ENCODE measurements around the gene CALHM3. TPM values are rescaled to one million over a fixed set of nuclear protein-coding genes. Genes with fewer than 3 reads are reported as not detected.

CALHM3 gene
- polyA plus RNA-seq, 1 of the 3 experiments (the other 2 are of a cell fraction) = not detected

DNA sequence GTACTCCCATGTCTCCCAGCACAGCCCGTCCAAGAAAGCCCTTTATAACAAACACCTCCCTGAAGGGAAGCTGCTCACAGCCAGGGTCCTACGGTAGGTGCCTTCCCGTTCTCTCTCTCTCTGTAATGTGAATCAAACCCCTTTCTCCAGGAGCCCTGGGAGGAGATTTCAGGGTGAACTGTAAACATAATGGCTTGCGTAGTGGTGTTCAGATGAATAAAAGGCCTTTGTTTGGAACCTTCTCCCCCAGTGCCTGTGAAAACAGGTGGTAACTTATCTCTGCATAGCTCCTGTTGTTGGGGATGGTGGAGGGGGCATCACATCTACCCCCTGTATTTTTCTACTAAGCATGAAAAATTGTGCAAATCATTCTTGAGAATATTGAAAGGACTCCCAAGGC, 39.3 kb downstream of the CALHM3 start:
- no peak overlapping the region for H3K27ac ChIP-seq (ENCODE audit: low read depth in 2 of 2, low read length in 1 of 2)
- H2AFZ ChIP-seq (ENCODE audit: low read depth) = no peak overlapping the region
- no peaks in the 10 kb centered on the region for H3K9me3 ChIP-seq
- ChIA-PET CTCF (no interaction called here), POLR2A (no interaction called here)
- WGBS (ENCODE audit: low lambda C conversion rate) = 97% methylated on average over 4 of the region's 4 CpGs
- H3K9ac ChIP-seq = no peak overlapping the region
- H3K9me2 ChIP-seq = no peaks in the 10 kb centered on the region
- peaks cover 47 to 85% of the 10 kb centered on the region in 2 experiments for H3K36me3 ChIP-seq (replicated peaks in 1 of 2; ENCODE audit: control insufficient read depth in 1 of 2, insufficient read depth in 2 of 2, low read length in 1 of 2)
- no peaks in the 10 kb centered on the region for H3K27me3 ChIP-seq (ENCODE audit: insufficient read depth)
- H3K79me2 ChIP-seq (ENCODE audit: insufficient read depth) = no peaks in the 10 kb centered on the region
- H3F3A ChIP-seq (replicated peaks; ENCODE audit: insufficient read depth) = no peaks in the 10 kb centered on the region
- no peaks in the 10 kb centered on the region for H3K4me1 ChIP-seq (ENCODE audit: control insufficient read depth in 1 of 2, insufficient read depth in 2 of 2, low read depth in 1 of 2, low read length in 1 of 2)
- no peak for DNase-seq
- no peak overlapping the region for H3K4me3 ChIP-seq (ENCODE audit: low read depth in 2 of 2, low read length in 1 of 2)
- TF ChIP-seq, protein P1, sequence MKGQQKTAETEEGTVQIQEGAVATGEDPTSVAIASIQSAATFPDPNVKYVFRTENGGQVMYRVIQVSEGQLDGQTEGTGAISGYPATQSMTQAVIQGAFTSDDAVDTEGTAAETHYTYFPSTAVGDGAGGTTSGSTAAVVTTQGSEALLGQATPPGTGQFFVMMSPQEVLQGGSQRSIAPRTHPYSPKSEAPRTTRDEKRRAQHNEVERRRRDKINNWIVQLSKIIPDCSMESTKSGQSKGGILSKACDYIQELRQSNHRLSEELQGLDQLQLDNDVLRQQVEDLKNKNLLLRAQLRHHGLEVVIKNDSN (IDR thresholded peaks at IDR 0.05; ENCODE audit: borderline replicate concordance, low read depth) = no peak
- TF ChIP-seq GABPA (IDR thresholded peaks at IDR 0.05; ENCODE audit: low read depth) (no peak), RFX5 (IDR thresholded peaks at IDR 0.05; ENCODE audit: low read length) (no peak), GATA2 (CRISPR knock-in tag; IDR thresholded peaks at IDR 0.05) (no peak), TCF12 (IDR thresholded peaks at IDR 0.05) (no peak), MEF2A (IDR thresholded peaks at IDR 0.05; ENCODE audit: borderline replicate concordance, low read depth) (no peak), RAD21 (IDR thresholded peaks at IDR 0.05; ENCODE audit: low read length) (no peak)
- TF ChIP-seq, protein P2, sequence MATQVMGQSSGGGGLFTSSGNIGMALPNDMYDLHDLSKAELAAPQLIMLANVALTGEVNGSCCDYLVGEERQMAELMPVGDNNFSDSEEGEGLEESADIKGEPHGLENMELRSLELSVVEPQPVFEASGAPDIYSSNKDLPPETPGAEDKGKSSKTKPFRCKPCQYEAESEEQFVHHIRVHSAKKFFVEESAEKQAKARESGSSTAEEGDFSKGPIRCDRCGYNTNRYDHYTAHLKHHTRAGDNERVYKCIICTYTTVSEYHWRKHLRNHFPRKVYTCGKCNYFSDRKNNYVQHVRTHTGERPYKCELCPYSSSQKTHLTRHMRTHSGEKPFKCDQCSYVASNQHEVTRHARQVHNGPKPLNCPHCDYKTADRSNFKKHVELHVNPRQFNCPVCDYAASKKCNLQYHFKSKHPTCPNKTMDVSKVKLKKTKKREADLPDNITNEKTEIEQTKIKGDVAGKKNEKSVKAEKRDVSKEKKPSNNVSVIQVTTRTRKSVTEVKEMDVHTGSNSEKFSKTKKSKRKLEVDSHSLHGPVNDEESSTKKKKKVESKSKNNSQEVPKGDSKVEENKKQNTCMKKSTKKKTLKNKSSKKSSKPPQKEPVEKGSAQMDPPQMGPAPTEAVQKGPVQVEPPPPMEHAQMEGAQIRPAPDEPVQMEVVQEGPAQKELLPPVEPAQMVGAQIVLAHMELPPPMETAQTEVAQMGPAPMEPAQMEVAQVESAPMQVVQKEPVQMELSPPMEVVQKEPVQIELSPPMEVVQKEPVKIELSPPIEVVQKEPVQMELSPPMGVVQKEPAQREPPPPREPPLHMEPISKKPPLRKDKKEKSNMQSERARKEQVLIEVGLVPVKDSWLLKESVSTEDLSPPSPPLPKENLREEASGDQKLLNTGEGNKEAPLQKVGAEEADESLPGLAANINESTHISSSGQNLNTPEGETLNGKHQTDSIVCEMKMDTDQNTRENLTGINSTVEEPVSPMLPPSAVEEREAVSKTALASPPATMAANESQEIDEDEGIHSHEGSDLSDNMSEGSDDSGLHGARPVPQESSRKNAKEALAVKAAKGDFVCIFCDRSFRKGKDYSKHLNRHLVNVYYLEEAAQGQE (IDR thresholded peaks at IDR 0.05; ENCODE audit: low read depth, low read length) = no peak
- TF ChIP-seq, protein P3, sequence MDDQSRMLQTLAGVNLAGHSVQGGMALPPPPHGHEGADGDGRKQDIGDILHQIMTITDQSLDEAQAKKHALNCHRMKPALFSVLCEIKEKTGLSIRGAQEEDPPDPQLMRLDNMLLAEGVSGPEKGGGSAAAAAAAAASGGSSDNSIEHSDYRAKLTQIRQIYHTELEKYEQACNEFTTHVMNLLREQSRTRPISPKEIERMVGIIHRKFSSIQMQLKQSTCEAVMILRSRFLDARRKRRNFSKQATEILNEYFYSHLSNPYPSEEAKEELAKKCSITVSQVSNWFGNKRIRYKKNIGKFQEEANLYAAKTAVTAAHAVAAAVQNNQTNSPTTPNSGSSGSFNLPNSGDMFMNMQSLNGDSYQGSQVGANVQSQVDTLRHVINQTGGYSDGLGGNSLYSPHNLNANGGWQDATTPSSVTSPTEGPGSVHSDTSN (IDR thresholded peaks at IDR 0.05) = no peak
- H4K20me1 ChIP-seq (ENCODE audit: insufficient read depth) = no peaks in the 10 kb centered on the region
- H3K4me2 ChIP-seq = no peak overlapping the region

DNA sequence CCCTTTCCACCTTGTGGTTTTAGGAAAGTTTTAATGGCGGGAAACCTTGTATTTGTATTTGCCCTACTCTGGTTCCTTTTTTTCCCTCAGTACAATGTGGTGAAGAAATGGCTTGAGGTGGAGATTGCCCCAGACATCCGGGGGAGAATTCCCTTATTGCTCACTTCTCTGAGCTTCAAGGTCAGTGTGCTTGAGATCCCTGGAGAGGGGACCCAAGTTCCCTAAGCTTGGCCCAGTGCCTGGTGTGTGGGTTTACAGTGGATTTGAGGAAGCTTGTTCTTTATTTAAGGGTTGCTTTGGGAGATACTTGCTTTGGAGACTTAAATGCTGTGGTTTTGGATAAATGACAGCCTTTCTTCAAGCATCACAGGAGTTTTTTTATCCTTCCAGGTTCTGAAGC, 45.2 kb downstream of the CALHM3 start:
- Histone ChIP-seq H3K36me3 (replicated peaks in 1 of 2; ENCODE audit: control insufficient read depth in 1 of 2, insufficient read depth in 2 of 2, low read length in 1 of 2) (peaks cover 70 to 76% of the 10 kb centered on the region in 2 experiments), H3K27me3 (ENCODE audit: insufficient read depth) (no peaks in the 10 kb centered on the region), H3F3A (replicated peaks; ENCODE audit: insufficient read depth) (no peaks in the 10 kb centered on the region), H3K4me3 (ENCODE audit: low read depth in 2 of 2, low read length in 1 of 2) (no peak overlapping the region), H2AFZ (ENCODE audit: low read depth) (no peak overlapping the region), H4K20me1 (ENCODE audit: insufficient read depth) (no peaks in the 10 kb centered on the region), H3K4me1 (ENCODE audit: control insufficient read depth in 1 of 2, insufficient read depth in 2 of 2, low read depth in 1 of 2, low read length in 1 of 2) (no peaks in the 10 kb centered on the region), H3K9me2 (no peaks in the 10 kb centered on the region), H3K9me3 (no peaks in the 10 kb centered on the region), H3K27ac (ENCODE audit: low read depth in 2 of 2, low read length in 1 of 2) (no peak overlapping the region), H3K4me2 (no peak overlapping the region), H3K79me2 (ENCODE audit: insufficient read depth) (no peaks in the 10 kb centered on the region), H3K9ac (no peak overlapping the region)
- CTCF ChIA-PET = interaction anchor here (0.9 to 1.3 kb wide), 2 partner anchors 17 to 51 kb away, joined by 5 to 6 read pairs; no protein-coding TSS in a partner anchor
- WGBS (ENCODE audit: low lambda C conversion rate) = 90% methylated on average over 2 of the region's 2 CpGs
- no peak for DNase-seq
- TF ChIP-seq, protein P4, sequence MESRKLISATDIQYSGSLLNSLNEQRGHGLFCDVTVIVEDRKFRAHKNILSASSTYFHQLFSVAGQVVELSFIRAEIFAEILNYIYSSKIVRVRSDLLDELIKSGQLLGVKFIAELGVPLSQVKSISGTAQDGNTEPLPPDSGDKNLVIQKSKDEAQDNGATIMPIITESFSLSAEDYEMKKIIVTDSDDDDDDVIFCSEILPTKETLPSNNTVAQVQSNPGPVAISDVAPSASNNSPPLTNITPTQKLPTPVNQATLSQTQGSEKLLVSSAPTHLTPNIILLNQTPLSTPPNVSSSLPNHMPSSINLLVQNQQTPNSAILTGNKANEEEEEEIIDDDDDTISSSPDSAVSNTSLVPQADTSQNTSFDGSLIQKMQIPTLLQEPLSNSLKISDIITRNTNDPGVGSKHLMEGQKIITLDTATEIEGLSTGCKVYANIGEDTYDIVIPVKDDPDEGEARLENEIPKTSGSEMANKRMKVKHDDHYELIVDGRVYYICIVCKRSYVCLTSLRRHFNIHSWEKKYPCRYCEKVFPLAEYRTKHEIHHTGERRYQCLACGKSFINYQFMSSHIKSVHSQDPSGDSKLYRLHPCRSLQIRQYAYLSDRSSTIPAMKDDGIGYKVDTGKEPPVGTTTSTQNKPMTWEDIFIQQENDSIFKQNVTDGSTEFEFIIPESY (IDR thresholded peaks at IDR 0.05; ENCODE audit: borderline replicate concordance, low read depth) = no peak
- POLR2A ChIA-PET = interaction anchor here (0.6 kb wide), 1 partner anchor 90 kb away, joined by 3 read pairs; no protein-coding TSS in a partner anchor
